ENCODE results near the gene KRTAP1-3. TPM values are rescaled to one million over a fixed set of nuclear protein-coding genes. Genes with fewer than 3 reads are reported as not detected.

Gene KRTAP1-3
- total and polyA plus RNA-seq, 2 of the 4 experiments (the other 2 are of a cell fraction): not detected

DNA sequence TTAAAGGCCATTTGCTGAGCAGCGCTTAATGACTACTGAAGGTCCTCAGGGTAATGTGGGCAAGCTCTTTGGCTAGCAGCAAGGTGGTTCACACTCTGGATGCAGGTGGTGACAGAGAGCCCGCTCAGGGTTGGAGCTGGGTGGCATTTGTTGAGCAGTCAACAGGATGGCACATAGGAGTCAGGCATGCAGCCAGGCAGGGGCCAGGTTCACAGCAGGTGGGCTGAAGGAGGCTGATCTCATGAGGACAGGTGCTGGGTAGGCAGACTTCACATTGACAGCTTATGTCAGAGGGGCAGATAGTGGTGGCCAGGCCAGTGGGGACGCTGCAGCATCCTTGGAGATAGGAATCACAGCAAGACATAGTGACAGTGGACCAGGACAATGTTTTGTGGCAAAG lies 30.3 kb downstream of the KRTAP1-3 start:
- H3K9me3 ChIP-seq (ENCODE audit: control insufficient read depth, insufficient read depth, low read length): no peaks in the 10 kb centered on the region
- H3K36me3 ChIP-seq (ENCODE audit: control insufficient read depth, insufficient read depth, low read length): no peaks in the 10 kb centered on the region
- no peak overlapping the region for H3K4me2 ChIP-seq (ENCODE audit: low read depth, low read length)
- H2AK5ac ChIP-seq (ENCODE audit: low read depth, low read length): no peak overlapping the region
- H4K5ac ChIP-seq (ENCODE audit: low read depth, low read length): no peak overlapping the region
- no peak overlapping the region for H2BK120ac ChIP-seq (ENCODE audit: low read depth, low read length)
- H3K27ac ChIP-seq (ENCODE audit: insufficient read depth, low read length): no peak overlapping the region
- H3K27me3 ChIP-seq (ENCODE audit: control insufficient read depth, insufficient read depth, low read length): no peaks in the 10 kb centered on the region
- H4K8ac ChIP-seq (ENCODE audit: low read depth in 2 of 2, low read length in 2 of 2): no peak overlapping the region
- no peaks in the 10 kb centered on the region for H3K79me1 ChIP-seq (ENCODE audit: low read depth in 1 of 2, low read length in 2 of 2)
- no peaks in the 10 kb centered on the region for H3K9me1 ChIP-seq (ENCODE audit: insufficient read depth, low read length)
- CTCF ChIA-PET: no interaction called here
- no peak overlapping the region for H4K91ac ChIP-seq (ENCODE audit: insufficient read depth, low read depth, low read length)
- no peak for DNase-seq
- no peak overlapping the region; the same call in 2 of the 3 replicates for H2BK15ac ChIP-seq (ENCODE audit: low read depth, low read length)
- no peak overlapping the region for H2BK20ac ChIP-seq (ENCODE audit: low read depth, low read length)
- no peak overlapping the region for H2AFZ ChIP-seq (replicated peaks; ENCODE audit: low read length, poor library complexity)
- POLR2A ChIA-PET (ENCODE audit: unreplicated experiment): no interaction called here
- intact Hi-C loops (cut with micrococcal nuclease) (no loop called here), in situ Hi-C loops (cut with MboI; ENCODE audit: low sequenced_read_pairs) (no loop called here), dilution Hi-C loops (cut with HindIII; ENCODE audit: low sequenced_read_pairs, unreplicated experiment) (no loop called here)
- no peak overlapping the region for H2AK9ac ChIP-seq (replicated peaks; ENCODE audit: low read depth, low read length, poor library complexity)
- H3K4ac ChIP-seq (ENCODE audit: low read depth, low read length): no peak overlapping the region
- no peaks in the 10 kb centered on the region for H3K4me1 ChIP-seq (ENCODE audit: control insufficient read depth, insufficient read depth, low read length)
- no peak overlapping the region for H3K4me3 ChIP-seq (ENCODE audit: insufficient read depth, low read depth, low read length)
- no peaks in the 10 kb centered on the region for H4K20me1 ChIP-seq (ENCODE audit: insufficient read depth, low read length)
- H3K23ac ChIP-seq (ENCODE audit: low read depth, low read length): no peak overlapping the region
- BruUV-seq (replicated peaks): no TSS peak
- no peak overlapping the region for H3K9ac ChIP-seq (ENCODE audit: low read depth, low read length)
- ATAC-seq (ENCODE audit: low read depth): no peak
- TF ChIP-seq MAFK (IDR thresholded peaks at IDR 0.05; ENCODE audit: low read depth, low read length) (no peak), RCOR1 (IDR thresholded peaks at IDR 0.05; ENCODE audit: insufficient replicate concordance, low read length) (no peak), MAZ (IDR thresholded peaks at IDR 0.05; ENCODE audit: borderline replicate concordance, low read depth, low read length) (no peak), NFE2L2 (IDR thresholded peaks at IDR 0.05; ENCODE audit: low read depth, low read length) (no peak), BHLHE40 (IDR thresholded peaks at IDR 0.05; ENCODE audit: low read depth, low read length) (no peak), CHD1 (IDR thresholded peaks at IDR 0.05; ENCODE audit: low read depth, low read length) (no peak), POLR2A (IDR thresholded peaks at IDR 0.05; ENCODE audit: low read depth, low read length) (no peak), CEBPB (IDR thresholded peaks at IDR 0.05; ENCODE audit: low read depth, low read length) (no peak), RFX5 (IDR thresholded peaks at IDR 0.05; ENCODE audit: low read depth, low read length) (no peak), MXI1 (IDR thresholded peaks at IDR 0.05; ENCODE audit: borderline replicate concordance, low read depth, low read length) (no peak)
- TF ChIP-seq, protein P1, sequence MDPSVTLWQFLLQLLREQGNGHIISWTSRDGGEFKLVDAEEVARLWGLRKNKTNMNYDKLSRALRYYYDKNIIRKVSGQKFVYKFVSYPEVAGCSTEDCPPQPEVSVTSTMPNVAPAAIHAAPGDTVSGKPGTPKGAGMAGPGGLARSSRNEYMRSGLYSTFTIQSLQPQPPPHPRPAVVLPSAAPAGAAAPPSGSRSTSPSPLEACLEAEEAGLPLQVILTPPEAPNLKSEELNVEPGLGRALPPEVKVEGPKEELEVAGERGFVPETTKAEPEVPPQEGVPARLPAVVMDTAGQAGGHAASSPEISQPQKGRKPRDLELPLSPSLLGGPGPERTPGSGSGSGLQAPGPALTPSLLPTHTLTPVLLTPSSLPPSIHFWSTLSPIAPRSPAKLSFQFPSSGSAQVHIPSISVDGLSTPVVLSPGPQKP (IDR thresholded peaks at IDR 0.05; ENCODE audit: borderline replicate concordance, low read depth, low read length): no peak
- TF ChIP-seq, protein P2, sequence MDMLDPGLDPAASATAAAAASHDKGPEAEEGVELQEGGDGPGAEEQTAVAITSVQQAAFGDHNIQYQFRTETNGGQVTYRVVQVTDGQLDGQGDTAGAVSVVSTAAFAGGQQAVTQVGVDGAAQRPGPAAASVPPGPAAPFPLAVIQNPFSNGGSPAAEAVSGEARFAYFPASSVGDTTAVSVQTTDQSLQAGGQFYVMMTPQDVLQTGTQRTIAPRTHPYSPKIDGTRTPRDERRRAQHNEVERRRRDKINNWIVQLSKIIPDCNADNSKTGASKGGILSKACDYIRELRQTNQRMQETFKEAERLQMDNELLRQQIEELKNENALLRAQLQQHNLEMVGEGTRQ (IDR thresholded peaks at IDR 0.05; ENCODE audit: low read depth, low read length): no peak
- TF ChIP-seq, protein P3, sequence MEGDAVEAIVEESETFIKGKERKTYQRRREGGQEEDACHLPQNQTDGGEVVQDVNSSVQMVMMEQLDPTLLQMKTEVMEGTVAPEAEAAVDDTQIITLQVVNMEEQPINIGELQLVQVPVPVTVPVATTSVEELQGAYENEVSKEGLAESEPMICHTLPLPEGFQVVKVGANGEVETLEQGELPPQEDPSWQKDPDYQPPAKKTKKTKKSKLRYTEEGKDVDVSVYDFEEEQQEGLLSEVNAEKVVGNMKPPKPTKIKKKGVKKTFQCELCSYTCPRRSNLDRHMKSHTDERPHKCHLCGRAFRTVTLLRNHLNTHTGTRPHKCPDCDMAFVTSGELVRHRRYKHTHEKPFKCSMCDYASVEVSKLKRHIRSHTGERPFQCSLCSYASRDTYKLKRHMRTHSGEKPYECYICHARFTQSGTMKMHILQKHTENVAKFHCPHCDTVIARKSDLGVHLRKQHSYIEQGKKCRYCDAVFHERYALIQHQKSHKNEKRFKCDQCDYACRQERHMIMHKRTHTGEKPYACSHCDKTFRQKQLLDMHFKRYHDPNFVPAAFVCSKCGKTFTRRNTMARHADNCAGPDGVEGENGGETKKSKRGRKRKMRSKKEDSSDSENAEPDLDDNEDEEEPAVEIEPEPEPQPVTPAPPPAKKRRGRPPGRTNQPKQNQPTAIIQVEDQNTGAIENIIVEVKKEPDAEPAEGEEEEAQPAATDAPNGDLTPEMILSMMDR (conservative IDR thresholded peaks at IDR 0.05; ENCODE audit: low read depth, low read length): no peak
- H3K18ac ChIP-seq (ENCODE audit: low read depth, low read length): no peak overlapping the region
- WGBS, 2 experiments (ENCODE audit: extremely low coverage in 2 of 2, insufficient read length in 1 of 2): 100% methylated on average over 1 of the region's 3 CpGs; no CpG with 5 or more reads in 1 of the 2 experiments
- H2BK5ac ChIP-seq (ENCODE audit: low read depth, low read length, poor library complexity, severe bottlenecking): no peak overlapping the region
- no peak overlapping the region for H3K56ac ChIP-seq (ENCODE audit: extremely low read depth, insufficient read depth, low read length)
- no peak overlapping the region for H3K14ac ChIP-seq (replicated peaks; ENCODE audit: low read depth, low read length)

Data from IMR-90 (cell line).